Vagina (tissue), 2 donors: ENCODE data around the gene SAMD4A.

Experiments used
- CTCF ChIP-seq, 3 experiments: fragments of 450-650 bp in 2 of 3; fragments of 200-600 bp in 1 of 3; sonication (generic) in 1 of 3; IDR thresholded peaks; one replicate each; pipeline ENCODE4 v1.5.1; 2017 to 2019; ENCODE audit warnings: antibody characterized with exemption in 3 of 3, mild to moderate bottlenecking in 2 of 3, moderate library complexity in 2 of 3
- POLR2A ChIP-seq, 2 donors: fragments of 450-650 bp; IDR thresholded peaks; one replicate each; pipeline ENCODE4 v1.6.1; 2017; ENCODE audit warnings: antibody characterized with exemption in 2 of 2, mild to moderate bottlenecking in 2 of 2, moderate library complexity in 2 of 2
- POLR2AphosphoS5 ChIP-seq, 2 donors: sonication (generic); formaldehyde crosslinking; IDR thresholded peaks; one replicate each; pipeline ENCODE4 v1.9.0; 2017; ENCODE audit warnings: antibody characterized with exemption in 2 of 2, mild to moderate bottlenecking in 2 of 2, low read depth in 1 of 2; ENCODE audit not compliant: insufficient read depth in 1 of 2

GRCh38 chr14:54672181-54672580 is 105.3 kb downstream of the SAMD4A start:
- no peak for TF ChIP-seq CTCF (IDR thresholded peaks at IDR 0.05)
- TF ChIP-seq POLR2A (IDR thresholded peaks at IDR 0.05), result no peak
- TF ChIP-seq POLR2AphosphoS5 (IDR thresholded peaks at IDR 0.05; ENCODE audit: insufficient read depth in 1 of 2, low read depth in 1 of 2), result no peak
